Hepatocyte (in vitro differentiated cells): ENCODE measurements around the gene PTPRK. TPM values are rescaled to one million over a fixed set of nuclear protein-coding genes. Genes with fewer than 3 reads are reported as not detected.
A peak's percentile ranks its signal among the peaks of the same experiment; 100 is the strongest.

Source experiments
- DNase-seq: peaks from one replicate; pipeline ENCODE4 v3.0.0-alpha.2; 2016; ENCODE audit warnings: low spot score
- H2AFZ ChIP-seq: fragments of 200-600 bp; sonication (generic); 2 replicates; pipeline ENCODE4 v1.6.0; 2016; ENCODE audit warnings: antibody characterized with exemption, mild to moderate bottlenecking
- H3K27ac ChIP-seq: fragments of 200-600 bp; sonication (generic); 2 replicates; pipeline ENCODE4 v1.5.1; 2016; ENCODE audit warnings: mild to moderate bottlenecking
- H3K27me3 ChIP-seq: fragments of 200-600 bp; sonication (generic); 2 replicates; pipeline ENCODE4 v1.6.1; 2016
- H3K36me3 ChIP-seq: fragments of 200-600 bp; sonication (generic); replicated peaks from 2 replicates; pipeline ENCODE4 v1.5.1; 2016; ENCODE audit warnings: low read depth; ENCODE audit not compliant: insufficient read depth
- H3K4me1 ChIP-seq: fragments of 200-600 bp; sonication (generic); 2 replicates; pipeline ENCODE4 v1.5.1; 2016; ENCODE audit warnings: mild to moderate bottlenecking, moderate library complexity; ENCODE audit not compliant: insufficient read depth
- H3K4me2 ChIP-seq: fragments of 200-600 bp; sonication (generic); 2 replicates; pipeline ENCODE4 v1.6.0; 2016
- H3K4me3 ChIP-seq: fragments of 200-600 bp; sonication (generic); 2 replicates; pipeline ENCODE4 v1.5.1; 2016; ENCODE audit warnings: mild to moderate bottlenecking
- H3K79me2 ChIP-seq: fragments of 200-600 bp; sonication (generic); 2 replicates; pipeline ENCODE4 v1.6.0; 2017; ENCODE audit warnings: mild to moderate bottlenecking
- H3K9me2 ChIP-seq: fragments of 200-600 bp; sonication (generic); replicated peaks from 2 replicates; pipeline ENCODE4 v1.6.0; 2017; ENCODE audit warnings: mild to moderate bottlenecking; ENCODE audit not compliant: insufficient read depth
- H3K9me3 ChIP-seq: fragments of 200-600 bp; sonication (generic); 2 replicates; pipeline ENCODE4 v1.5.1; 2016; ENCODE audit warnings: low read depth, mild to moderate bottlenecking
- H4K20me1 ChIP-seq: fragments of 200-600 bp; sonication (generic); 2 replicates; pipeline ENCODE4 v1.6.0; 2016; ENCODE audit warnings: mild to moderate bottlenecking; ENCODE audit not compliant: insufficient read depth, poor library complexity, severe bottlenecking
- CTCF ChIP-seq: fragments of 200-600 bp; sonication (generic); IDR thresholded peaks from 2 replicates; pipeline ENCODE4 v1.5.1; 2016; ENCODE audit warnings: antibody characterized with exemption, mild to moderate bottlenecking; ENCODE audit not compliant: poor library complexity
- EZH2 ChIP-seq: fragments of 200-600 bp; sonication (generic); IDR thresholded peaks from 2 replicates; pipeline ENCODE4 v1.6.1; 2016; ENCODE audit warnings: antibody characterized with exemption, mild to moderate bottlenecking, borderline replicate concordance
- EZH2phosphoT487 ChIP-seq: fragments of 200-600 bp; sonication (generic); IDR thresholded peaks from one replicate; pipeline ENCODE4 v1.6.1; 2018; ENCODE audit warnings: antibody characterized with exemption, mild to moderate bottlenecking, low read depth, moderate library complexity; ENCODE audit not compliant: unreplicated experiment, severe bottlenecking
- WGBS: methylation state at CpG from one replicate; pipeline ENCODE4 v1.1.6; 2016; ENCODE audit warnings: low lambda C conversion rate; ENCODE audit errors: missing lambda C conversion rate; 5-methylcytosine and 5-hydroxymethylcytosine counted together
- polyA plus RNA-seq: library from polyadenylated mRNA; unstranded; fragments of >200 nt; fragmentation: Nextera tagmentation; extraction: Ambion mirVana; gene quantifications from 2 replicates; pipeline ENCODE4 v1.2.1, GENCODE V29; 2016
- total RNA-seq: library from RNA; depleted of rRNA; stranded (reverse); fragments of >200 nt; gene quantifications from 2 replicates; pipeline ENCODE4 v1.2.3, GENCODE V29; 2014

The PTPRK gene
- total and polyA plus RNA-seq, 2 experiments from 2014 or later: 42.0 to 80.2 TPM

- H3K4me2 ChIP-seq: no peak overlapping the region
- no peak for TF ChIP-seq EZH2phosphoT487
- no peak for TF ChIP-seq EZH2
- TF ChIP-seq CTCF: no peak
- H3K4me3 ChIP-seq: no peak overlapping the region
- DNase-seq: no peak
- H3K27ac ChIP-seq: peak overlapping the region; percentile 52
- no peaks in the 10 kb centered on the region for H3K79me2 ChIP-seq
- H3K27me3 ChIP-seq: no peaks in the 10 kb centered on the region
- no peaks in the 10 kb centered on the region for H3K9me2 ChIP-seq
- H3K9me3 ChIP-seq: no peaks in the 10 kb centered on the region
- no peaks in the 10 kb centered on the region for H3K36me3 ChIP-seq
- H3K4me1 ChIP-seq: no peaks in the 10 kb centered on the region
- peak overlapping the region; percentile 20 for H2AFZ ChIP-seq
- no peaks in the 10 kb centered on the region for H4K20me1 ChIP-seq
These were observed 581.7 kb downstream of the PTPRK start for GRCh38 chr6:127938701-127939100.

- no peaks in the 10 kb centered on the region for H3K9me2 ChIP-seq
- no peaks in the 10 kb centered on the region for H3K9me3 ChIP-seq
- H2AFZ ChIP-seq: no peak overlapping the region
- TF ChIP-seq CTCF: no peak
- no peak for TF ChIP-seq EZH2phosphoT487
- no peak for TF ChIP-seq EZH2
- no peaks in the 10 kb centered on the region for H3K27me3 ChIP-seq
- no peaks in the 10 kb centered on the region for H3K36me3 ChIP-seq
- H4K20me1 ChIP-seq: no peaks in the 10 kb centered on the region
- no peak overlapping the region for H3K4me2 ChIP-seq
- no peaks in the 10 kb centered on the region for H3K79me2 ChIP-seq
- no peak for DNase-seq
- H3K4me3 ChIP-seq: no peak overlapping the region
- no peak overlapping the region for H3K27ac ChIP-seq
- no peaks in the 10 kb centered on the region for H3K4me1 ChIP-seq
These were observed 582.7 kb downstream of the PTPRK start for GRCh38 chr6:127937747-127938146.

- H3K36me3 ChIP-seq: no peaks in the 10 kb centered on the region
- no peaks in the 10 kb centered on the region for H3K9me2 ChIP-seq
- H3K79me2 ChIP-seq: no peaks in the 10 kb centered on the region
- no peak overlapping the region for H3K4me3 ChIP-seq
- no peak overlapping the region for H3K4me2 ChIP-seq
- no peaks in the 10 kb centered on the region for H4K20me1 ChIP-seq
- no peak overlapping the region for H2AFZ ChIP-seq
- WGBS: 71% methylated on average over 2 of the region's 2 CpGs
- H3K27me3 ChIP-seq: no peaks in the 10 kb centered on the region
- H3K9me3 ChIP-seq: no peaks in the 10 kb centered on the region
- no peaks in the 10 kb centered on the region for H3K4me1 ChIP-seq
- DNase-seq: no peak
- TF ChIP-seq EZH2 (no peak), EZH2phosphoT487 (no peak), CTCF (no peak)
- no peak overlapping the region for H3K27ac ChIP-seq
These were observed 583.3 kb downstream of the PTPRK start for GRCh38 chr6:127937102-127937501.

GRCh38 chr6:127934956-127935355 is 585.4 kb downstream of the PTPRK start:
- no peaks in the 10 kb centered on the region for H3K9me3 ChIP-seq
- 83% methylated on average over 1 of the region's 1 CpG for WGBS
- H3K79me2 ChIP-seq: no peaks in the 10 kb centered on the region
- no peak for DNase-seq
- no peaks in the 10 kb centered on the region for H3K27me3 ChIP-seq
- TF ChIP-seq EZH2 (no peak), EZH2phosphoT487 (no peak)
- no peaks in the 10 kb centered on the region for H3K9me2 ChIP-seq
- H3K27ac ChIP-seq: no peak overlapping the region
- no peak overlapping the region for H2AFZ ChIP-seq
- H3K4me1 ChIP-seq: no peaks in the 10 kb centered on the region
- H4K20me1 ChIP-seq: no peaks in the 10 kb centered on the region
- H3K36me3 ChIP-seq: no peaks in the 10 kb centered on the region
- no peak overlapping the region for H3K4me2 ChIP-seq
- H3K4me3 ChIP-seq: no peak overlapping the region
